ENCODE data around the gene TMEM121.

Gene TMEM121

DNA sequence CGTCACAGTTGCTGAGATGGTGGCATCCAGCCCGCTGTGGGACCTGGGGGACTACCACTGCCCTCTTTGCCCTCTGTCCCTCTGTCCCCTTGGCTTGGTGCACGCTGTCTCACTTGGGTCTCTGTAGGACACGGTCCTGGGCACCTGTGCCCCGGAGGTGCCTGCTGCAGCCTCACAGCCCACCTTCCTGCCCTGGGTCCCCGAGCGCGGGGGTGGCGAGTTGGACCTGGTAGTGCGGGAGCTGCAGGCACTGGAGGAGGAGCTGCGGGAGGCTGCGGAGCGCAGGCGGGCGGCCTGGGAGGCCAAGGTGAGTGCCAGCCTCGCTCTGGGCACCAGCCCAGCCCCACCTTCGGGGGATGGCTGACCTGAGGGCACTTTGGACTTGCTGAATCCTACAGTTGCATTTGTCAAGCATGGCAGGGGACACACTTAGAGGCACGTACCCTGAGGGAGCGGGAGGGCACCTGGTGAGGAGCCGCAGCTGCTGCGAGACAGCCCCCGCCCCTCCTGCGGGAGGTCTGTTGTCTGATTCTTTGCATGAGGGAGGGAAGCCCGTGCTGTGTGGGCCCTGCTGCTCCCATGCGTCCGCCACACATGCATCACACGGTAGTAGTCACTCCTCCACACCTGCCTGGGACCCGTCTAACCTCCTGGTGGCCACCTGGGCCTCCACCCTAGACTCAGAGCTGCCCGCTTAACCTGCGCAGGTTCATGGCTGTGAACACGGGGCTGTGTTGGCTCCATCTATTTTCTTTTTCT, 28.5 kb upstream of the TMEM121 start:
- DNase-seq (ENCODE audit: low spot score) = no peak
- FAIRE-seq = no peak

DNA sequence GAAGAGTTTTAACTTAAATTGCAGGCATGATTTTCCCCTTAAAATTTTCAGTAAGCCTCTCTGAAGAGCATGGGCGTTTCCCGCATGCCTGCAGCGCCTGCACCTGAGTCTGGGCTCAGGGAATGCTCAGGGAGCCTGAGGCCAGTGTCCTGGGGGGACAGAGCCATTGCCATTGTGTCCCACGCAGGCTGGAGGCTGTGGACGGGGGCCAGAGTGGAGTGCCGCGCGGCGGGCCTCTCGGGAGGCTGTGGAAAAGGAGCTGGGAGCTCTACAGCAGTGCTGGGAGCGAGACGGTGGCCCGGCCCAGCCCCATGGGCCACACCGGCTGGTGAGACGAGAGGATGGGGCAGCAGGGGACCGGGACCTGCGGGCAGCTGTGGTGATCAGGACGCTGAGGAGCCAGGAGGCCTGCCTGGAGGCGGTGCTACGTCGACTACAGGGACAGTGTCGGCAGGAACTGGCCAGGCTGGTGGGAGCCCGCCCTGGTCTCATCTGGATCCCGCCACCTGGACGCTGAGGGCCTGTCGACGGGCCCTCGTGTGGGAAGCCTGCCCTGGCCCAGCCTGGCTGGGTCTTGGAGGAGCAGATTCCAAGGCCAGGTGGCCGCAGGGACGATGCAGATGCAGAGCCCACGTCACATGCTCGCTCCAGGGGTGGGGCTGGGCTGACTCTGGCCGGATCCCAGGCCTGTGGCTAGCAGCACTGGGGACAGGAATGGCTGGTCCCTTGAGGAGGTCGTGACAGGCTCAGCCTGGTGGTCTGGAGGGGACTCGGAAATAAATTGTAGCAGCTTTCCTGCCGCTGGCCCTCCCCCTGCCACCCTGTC, 27.7 kb upstream of the TMEM121 start:
- FAIRE-seq = no peak
- no peak for DNase-seq (ENCODE audit: low spot score)

DNA sequence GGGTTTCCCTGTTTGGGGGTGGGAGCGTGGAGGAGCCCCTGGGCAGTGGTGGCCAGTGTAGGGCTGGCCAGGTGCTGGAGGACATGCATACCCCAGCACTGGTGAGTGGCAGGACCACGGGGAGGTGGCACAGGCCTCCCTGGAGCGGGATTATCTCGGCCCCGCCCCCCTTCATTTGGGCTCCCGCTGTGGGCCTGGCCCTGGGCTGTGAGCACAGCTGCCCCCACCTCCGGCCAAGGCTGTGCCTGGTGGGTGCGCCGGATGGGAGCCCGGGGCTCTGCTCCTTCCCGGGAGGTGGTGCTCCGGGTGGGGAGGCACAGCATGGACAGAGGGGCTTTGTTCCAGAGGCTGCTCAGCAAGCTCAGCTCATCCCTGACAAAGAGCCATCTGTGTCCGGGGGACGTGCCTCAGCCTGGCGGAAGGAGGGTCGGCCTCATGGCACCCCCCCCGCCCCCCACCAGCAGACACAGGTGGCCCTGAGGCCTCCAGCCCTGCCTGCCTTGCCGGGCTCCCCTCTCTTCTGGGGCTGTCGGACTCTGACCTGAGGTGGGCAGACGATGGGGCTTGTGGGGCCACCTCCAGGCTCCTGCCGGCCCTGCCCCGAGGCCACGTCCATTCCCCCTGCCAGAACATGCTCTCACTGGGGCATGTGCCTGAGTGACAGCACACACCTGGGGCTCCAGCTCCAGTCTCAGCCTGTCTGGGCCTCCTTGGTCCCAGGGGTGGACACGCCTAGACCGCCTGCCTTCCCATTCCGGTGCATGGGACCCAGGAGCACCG, 26.9 kb upstream of the TMEM121 start:
- DNase-seq (ENCODE audit: low spot score) (no peak), FAIRE-seq (no peak)

DNA sequence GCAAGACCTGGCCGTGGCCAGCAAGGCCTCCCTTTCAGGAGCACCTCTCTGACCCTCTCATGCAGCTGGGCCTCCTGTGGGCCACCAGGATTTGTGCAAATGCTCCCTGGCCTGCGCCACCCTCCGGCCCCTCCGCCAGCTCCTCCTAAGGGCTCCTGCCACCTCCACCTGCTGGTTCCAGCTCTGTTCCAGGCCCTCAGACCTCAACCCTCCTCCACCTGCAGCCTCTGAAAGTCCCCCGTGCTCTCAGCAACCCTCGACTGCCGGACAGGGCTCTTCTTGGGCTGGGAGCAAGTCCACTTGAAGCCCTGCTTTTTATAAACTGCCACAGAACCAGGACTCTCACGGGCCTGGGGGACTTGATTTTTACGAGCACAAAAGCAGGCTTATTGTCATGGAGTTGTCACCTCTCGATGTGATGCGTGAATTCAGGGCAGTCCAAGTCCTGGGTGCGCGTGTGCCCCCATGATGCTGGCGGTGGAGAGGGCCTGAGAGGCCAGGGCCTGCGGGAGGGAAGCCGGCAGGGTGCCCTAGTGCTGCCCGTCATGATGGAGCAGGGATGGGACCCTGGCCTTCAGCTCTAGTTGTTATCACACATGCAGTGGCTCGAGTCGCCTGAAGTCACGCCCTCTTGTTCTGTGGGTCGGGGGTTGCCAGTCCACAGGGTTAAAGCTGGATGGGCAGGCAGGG, 26.2 kb upstream of the TMEM121 start:
- DNase-seq (ENCODE audit: low spot score) (no peak), FAIRE-seq (no peak)

DNA sequence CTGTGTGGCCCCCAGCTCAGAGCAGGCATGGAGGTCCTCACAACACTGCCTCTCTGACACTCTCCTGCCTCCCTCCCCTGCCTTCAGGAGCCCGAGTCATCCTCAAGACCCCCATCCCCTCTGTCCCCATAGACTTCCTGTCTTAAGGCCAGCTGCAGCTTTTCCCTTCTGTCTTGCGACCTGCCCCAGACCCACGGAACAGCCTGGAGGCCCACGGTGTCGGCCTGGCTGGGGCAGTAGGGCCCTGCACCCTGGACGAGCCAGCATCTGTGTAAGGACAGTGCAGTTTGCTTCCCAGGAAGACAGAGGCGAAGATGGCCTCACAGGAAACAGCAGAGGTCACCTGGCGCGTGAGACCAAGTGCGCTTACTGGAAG, 25.7 kb upstream of the TMEM121 start:
- FAIRE-seq = no peak
- DNase-seq (ENCODE audit: low spot score) = no peak

DNA sequence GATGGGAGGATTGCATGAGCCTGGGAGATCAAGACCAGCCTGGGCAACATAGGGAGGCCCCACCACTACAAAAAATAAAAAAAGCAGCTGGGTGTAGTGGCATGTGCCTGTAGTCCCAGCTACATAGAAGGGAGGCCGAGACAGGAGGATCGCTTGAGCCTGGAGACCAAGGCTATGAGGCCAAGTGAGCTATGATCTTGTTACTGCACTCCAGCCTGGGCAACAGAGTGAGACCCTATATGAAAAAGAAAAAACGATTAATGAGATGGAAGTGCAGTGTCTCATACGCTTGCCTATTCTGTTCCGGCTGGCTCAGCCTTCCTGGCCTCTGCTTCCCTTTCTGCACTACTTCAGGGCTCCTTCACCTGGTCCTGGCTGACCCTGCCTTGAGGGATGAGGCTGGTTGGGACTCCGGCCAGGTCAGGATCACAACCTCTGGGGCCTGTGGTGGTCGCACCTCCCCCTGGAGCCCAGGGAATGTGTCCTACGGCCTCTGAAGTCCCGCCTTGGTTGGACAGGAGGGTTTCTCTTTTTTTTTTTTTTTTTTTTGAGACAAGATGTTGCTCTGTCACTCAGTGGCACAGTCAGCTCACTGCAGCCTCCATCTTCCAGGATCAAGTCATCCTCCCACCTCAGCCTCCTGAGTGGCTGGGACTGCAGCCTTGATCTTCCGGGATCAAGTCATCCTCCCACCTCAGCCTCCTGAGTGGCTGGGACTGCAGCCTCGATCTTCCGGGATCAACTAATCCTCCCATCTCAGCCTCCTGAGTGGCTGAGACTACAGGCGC, 24.7 kb upstream of the TMEM121 start:
- no peak for FAIRE-seq
- no peak for DNase-seq (ENCODE audit: low spot score)

DNA sequence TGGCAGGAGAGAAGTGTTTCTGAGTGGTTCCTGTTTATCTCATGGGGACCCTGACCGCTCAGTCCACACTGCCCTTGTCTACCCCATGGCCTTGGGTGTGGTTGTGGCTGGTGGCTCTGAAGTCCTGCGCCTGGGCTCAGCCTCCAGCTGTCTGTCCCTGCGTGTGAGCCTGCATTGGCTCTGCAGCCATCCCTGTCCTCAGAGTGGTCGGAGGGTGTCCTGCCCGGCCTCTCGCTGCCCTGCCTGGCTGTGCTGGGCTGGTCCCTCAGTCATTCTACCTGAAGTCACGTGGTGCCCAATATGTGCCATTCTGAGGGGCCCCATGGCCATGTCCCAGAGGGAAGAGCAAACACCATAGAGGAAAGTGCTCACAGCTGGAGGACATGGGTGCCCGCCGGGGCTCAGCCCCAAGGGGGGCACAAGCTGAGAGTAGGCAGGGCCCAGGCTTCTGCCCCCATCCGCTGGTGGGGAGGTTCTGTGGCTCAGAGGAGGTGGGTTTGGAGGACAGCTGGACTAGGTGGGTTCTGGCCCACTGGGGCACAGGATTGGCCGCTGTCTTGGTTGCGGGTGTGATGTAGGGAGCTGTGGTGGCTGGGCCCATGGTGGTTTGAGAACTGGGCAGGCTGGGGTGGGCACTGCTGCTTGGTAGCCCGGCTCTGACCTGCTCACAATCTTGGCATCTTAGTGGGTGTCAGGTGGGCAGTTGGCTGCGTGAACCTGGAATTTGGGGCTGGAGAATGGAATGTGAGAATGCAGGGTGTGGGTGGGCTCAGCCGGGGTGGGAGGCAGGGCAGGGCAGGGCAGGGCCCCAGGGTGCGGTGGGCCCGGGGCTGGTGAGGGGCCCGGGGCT, 23.7 kb upstream of the TMEM121 start:
- FAIRE-seq (no peak), DNase-seq (ENCODE audit: low spot score) (no peak)

DNA sequence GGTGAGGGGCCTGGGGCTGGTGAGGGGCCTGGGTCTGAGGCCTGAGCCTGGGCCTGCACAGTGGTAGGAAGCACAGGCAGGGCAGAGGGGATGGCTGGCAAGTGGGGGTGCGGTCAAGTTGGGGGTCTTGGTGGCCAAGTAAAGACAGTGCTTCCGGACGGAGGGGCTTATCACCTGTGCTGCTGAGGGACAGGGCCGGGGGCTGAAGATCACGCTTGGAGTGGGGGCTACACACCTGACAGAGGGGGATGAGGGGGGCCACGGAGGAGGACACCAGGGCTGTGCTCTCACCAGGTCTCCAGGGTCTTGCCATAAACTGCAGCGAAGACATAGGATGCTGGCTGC, 23.1 kb upstream of the TMEM121 start:
- no peak for DNase-seq (ENCODE audit: low spot score)
- FAIRE-seq = no peak

DNA sequence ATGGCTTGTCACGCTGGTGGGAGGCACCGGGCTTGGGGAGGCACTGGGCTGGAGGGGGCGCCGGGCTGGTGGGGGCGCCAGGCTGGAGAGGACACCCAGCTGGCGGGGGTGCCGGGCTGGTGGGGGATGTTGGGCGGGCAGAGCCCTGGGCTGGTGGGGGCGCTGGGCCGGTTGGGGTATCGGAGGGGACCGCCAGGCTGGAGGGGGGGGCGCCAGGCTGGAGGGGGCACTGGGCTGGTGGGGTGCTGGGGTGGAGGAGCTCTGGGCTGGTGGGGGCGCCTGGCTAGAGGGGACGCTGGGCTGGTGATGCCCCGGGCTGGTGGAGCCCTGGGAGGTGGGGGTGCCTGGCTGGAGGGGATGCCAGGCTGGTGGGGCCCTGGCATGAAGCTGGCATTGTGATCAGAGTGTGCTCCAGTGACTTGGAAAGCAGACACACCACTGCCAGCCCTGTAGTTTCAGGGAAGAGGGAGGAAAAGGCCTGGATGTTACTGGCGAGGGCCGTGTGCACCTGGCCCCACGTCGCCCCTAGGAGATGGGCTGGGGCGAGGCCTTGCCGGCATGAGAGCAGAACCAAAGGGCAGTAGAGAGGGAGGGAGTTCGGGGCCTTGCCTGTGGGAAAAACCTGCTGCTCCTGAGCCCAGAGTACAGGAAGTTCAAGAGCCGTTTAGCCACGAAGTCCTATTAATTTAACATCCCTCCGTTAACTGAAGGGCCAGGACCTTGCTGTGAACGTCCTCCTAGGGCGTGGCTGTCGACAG, 22.3 kb upstream of the TMEM121 start:
- FAIRE-seq (no peak), DNase-seq (ENCODE audit: low spot score) (no peak)

DNA sequence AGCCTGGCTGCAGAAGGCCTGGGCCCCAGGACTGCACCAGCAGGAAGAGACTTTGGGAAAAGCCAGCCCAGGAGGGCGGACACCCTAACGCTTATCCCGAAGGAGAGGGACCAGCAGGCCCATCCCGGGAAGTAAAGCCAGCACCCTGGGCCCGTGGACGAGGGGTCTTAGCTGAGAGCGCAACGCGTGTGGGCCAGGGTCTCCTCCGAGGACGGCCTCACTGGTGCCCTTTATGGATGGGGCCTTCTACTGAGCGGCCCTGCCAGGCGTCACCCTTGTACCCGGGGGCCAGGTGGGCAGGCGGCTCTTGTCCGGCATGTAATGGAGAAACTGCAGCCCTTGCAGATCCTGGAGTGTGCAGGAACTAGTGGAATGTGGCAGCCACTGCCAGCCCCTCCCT, 21.3 kb upstream of the TMEM121 start:
- FAIRE-seq = no peak
- DNase-seq (ENCODE audit: low spot score) = no peak

DNA sequence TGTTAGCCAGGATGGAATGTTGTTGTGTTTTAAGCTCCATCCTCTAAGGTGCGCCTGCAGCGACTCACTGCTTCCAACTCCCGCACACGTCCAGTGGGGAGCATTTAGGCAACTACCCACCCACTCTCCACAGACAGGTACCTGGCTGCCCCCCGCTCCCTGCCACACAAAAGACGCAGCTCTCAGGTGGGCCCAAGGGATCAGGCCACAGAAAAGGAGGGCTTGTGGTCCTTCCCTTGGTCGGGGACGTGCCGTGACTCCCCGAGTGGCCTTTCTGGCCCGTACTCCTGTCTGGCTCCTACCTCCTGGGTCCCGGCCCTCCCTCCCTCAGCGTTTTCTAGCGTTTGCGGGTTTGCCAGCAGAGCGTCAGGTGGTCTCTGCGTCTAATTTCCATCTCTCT, 19.1 kb upstream of the TMEM121 start:
- FAIRE-seq = no peak

DNA sequence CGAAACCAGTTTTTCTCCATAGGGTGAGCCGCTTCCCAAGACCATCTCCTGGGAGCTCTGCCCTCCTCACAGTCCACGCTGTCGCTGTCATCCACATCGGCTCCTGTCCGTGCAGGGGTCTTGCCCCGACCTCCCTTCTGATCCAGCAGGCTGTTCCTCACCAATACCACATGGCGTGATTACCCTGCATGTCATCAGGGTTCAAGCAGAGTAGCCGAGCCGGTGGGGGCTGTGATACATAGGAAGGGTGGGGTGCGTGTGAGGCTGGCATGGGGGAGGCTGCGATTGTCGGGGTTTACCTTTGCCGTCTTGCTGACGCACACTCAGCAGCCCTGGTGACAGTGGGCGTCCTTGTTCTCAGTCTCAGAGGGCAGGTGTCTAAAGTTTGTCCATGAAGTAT, 18.3 kb upstream of the TMEM121 start:
- DNase-seq (ENCODE audit: low spot score) (no peak), FAIRE-seq (no peak)

More for the DNA sequence above, 19.1 kb upstream of the TMEM121 start:
- DNase-seq (ENCODE audit: low spot score) = no peak

DNA sequence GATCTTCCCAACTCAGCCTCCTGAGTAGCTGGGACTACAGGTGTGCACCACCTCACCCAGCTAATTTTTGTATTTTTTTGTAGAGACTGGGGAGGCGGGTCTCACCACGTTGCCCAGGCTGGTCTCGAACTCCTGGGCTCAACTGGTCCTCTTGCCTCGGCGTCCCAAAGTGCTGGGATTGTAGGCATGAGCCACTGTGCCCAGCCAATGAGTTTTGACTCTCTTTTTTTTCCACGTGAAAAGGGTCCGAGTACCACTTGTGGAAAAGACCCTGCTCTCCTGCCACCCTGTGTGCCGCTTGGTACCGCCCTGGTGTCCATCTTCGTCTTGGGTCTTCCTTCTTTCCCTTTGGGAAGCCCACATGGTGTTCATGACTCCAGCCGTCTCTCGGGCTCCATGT, 17.8 kb upstream of the TMEM121 start:
- DNase-seq (ENCODE audit: low spot score) (no peak), FAIRE-seq (no peak)

DNA sequence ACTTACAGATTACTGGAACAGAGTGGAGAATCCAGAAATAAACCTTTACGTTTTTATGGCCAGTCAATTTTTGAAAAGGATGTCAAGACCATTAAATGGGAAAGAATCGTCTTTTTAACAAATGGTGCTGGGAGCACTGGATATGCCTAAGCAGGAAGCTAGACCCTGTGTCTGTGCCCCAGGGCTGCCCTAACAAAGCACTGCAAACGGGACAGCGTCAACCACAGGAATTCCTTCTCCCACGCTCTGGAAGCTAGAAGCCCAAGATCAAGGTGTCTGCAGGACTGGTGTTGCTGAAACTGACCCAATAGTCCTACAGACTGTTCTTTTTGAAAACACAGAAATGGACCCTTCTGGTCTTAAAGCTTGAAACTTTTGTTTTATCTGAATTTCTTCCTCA, 9.3 kb upstream of the TMEM121 start:
- FAIRE-seq = no peak
- DNase-seq (ENCODE audit: low spot score) = peak; percentile 46

DNA sequence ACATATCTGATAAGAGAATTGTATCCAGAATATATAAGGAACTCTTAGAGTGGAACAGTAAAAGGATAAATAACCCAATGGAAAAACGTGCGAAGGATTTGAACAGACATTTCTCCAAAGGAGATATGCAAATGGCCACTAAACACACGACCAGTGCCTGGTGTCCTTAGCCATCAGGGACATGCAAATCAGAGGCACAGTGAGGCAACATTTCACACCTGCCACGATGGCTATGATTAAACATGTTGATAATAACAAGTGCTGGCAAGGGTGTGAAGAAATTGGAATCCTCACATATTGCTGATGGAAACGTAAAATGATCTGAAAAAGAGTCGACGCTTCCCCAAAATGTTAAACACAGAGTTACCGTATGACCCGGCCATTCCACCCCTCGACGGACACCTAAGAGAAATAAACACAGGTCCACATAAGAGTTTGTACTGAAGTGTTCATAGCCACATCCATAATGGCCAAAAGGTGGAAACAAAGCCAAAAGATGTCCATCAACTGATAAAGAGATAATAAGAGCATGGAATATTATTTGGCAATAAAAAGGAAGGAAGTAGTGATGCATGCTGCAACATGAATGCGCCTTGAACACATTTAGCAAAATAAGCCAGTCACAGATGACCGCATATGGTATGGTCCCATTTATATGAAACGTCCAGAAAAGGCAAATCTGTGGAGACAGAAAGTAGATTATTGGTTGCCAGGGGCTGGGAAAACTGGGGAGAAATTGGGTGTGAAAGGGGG, 6.3 kb upstream of the TMEM121 start:
- DNase-seq (ENCODE audit: low spot score) = no peak
- no peak for FAIRE-seq

DNA sequence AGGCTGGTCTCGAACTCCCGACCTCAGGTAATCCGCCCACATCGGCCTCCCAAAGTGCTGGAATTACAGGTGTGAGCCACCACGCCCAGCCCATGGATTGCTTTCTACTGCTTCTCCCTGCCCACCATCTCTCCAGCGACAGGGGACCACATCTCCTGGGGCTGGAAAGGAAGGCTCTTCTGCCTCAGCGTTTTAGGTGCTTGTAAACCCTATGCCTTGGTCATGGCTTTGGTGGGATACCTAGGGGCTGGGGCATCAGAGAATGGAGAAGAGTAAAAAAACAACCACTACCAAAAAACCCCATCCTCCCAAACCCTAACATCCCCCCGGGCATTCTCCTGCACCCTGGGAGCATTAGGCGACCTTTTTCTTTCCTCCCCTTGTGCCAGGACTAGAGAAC, 1.1 kb upstream of the TMEM121 start:
- FAIRE-seq = no peak
- DNase-seq (ENCODE audit: low spot score) = no peak

DNA sequence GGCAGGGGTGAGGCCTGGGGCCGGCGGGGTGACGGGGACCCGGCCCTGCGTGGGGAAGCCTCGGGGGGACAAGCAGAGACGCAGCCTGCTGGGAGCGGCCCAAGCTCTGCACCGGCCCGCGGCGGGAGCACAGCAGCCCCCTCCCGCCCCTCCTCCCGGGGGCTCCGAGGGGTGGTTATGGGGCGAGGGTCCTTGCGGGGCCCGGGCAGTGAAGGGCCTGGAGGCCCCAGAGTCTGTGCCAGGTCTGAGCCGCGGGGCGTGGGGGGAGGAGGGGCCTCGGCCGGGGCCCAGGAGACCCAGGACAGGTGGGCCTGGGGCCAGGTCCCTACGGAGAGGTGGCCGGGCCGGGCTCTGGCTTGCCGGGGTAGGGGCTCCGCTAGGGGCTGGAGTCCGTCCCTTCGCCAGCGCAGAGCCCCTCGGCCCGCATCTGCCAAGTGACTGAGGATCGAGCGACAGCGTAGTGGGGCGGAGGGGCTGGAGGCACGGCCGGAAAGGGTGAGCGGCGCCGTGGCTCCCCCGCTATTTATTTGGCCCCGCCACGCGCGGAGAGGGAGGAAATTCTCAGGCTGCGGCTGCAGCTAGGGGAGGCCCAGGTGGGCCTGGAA, 495 bp downstream of the TMEM121 start:
- DNase-seq (ENCODE audit: low spot score) (no peak), FAIRE-seq (no peak)

DNA sequence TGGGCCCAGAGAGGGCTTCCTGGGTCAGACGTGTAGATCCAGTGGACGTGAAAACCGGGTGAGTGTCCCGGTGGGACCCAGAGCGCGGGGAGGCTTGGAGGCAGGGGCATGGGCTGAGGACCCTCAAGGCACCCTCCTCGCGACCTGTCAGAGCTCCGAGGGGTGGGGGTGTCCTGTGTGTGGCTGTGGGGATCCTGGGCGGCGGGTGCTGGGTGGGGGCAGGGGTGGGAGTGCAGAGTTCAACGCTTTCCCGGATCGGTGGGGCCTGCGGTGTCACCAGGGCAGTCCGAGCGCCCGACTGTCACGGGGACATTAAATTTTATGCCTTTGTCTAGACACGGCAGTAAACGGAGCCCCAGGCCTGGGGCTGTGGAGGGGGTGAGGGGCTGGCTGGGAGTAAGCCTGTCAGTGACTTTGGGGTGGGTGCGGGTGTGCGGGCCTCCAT, 1.0 kb downstream of the TMEM121 start:
- no peak for FAIRE-seq
- no peak for DNase-seq (ENCODE audit: low spot score)
